IPS-20b (cell line): Measurements from ENCODE around the gene ZNF786.
A peak's percentile ranks its signal among the peaks of the same experiment; 100 is the strongest.

ENCODE experiments used
- H3K27ac ChIP-seq: one replicate; pipeline ENCODE4 v1.5.1; 2013; ENCODE audit warnings: low read length
- H3K27me3 ChIP-seq: 2 replicates; pipeline ENCODE4 v1.6.1; 2013; ENCODE audit warnings: mild to moderate bottlenecking, low read length, inconsistent platforms; ENCODE audit not compliant: insufficient read depth
- H3K36me3 ChIP-seq: 2 replicates; pipeline ENCODE4 v1.6.1; 2013; ENCODE audit warnings: low read depth, mild to moderate bottlenecking, inconsistent platforms, low read length, moderate library complexity; ENCODE audit not compliant: insufficient read depth
- H3K4me1 ChIP-seq: 2 replicates; pipeline ENCODE4 v1.6.1; 2013; ENCODE audit warnings: mild to moderate bottlenecking, control low read depth, inconsistent platforms, low read length, moderate library complexity; ENCODE audit not compliant: insufficient read depth
- H3K4me3 ChIP-seq: 2 replicates; pipeline ENCODE4 v1.5.1; 2013; ENCODE audit warnings: mild to moderate bottlenecking, low read length, inconsistent platforms
- H3K9ac ChIP-seq: 2 replicates; pipeline ENCODE4 v1.6.1; 2013; ENCODE audit warnings: low read depth, mild to moderate bottlenecking, inconsistent platforms, low read length, moderate library complexity
- H3K9me3 ChIP-seq: 2 replicates; pipeline ENCODE4 v1.6.1; 2013; ENCODE audit warnings: mild to moderate bottlenecking, low read depth, low read length, inconsistent platforms; ENCODE audit not compliant: insufficient read depth

ZNF786 gene, protein sequence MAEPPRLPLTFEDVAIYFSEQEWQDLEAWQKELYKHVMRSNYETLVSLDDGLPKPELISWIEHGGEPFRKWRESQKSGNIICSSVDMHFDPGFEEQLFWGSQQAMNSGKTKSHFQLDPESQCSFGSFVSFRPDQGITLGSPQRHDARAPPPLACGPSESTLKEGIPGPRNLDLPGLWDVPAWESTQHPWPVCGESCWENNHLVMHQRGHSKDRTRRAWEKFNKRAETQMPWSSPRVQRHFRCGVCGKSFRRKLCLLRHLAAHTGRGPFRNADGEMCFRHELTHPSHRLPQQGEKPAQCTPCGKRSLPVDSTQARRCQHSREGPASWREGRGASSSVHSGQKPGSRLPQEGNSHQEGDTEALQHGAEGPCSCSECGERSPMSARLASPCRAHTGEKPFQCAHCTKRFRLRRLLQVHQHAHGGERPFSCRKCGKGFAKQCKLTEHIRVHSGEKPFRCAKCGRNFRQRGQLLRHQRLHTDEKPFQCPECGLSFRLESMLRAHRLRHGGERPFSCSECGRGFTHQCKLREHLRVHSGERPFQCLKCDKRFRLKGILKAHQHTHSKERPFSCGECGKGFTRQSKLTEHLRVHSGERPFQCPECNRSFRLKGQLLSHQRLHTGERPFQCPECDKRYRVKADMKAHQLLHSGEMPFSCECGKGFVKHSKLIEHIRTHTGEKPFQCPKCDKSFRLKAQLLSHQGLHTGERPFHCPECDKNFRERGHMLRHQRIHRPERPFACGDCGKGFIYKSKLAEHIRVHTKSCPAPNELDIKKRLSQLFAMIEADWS

DNA sequence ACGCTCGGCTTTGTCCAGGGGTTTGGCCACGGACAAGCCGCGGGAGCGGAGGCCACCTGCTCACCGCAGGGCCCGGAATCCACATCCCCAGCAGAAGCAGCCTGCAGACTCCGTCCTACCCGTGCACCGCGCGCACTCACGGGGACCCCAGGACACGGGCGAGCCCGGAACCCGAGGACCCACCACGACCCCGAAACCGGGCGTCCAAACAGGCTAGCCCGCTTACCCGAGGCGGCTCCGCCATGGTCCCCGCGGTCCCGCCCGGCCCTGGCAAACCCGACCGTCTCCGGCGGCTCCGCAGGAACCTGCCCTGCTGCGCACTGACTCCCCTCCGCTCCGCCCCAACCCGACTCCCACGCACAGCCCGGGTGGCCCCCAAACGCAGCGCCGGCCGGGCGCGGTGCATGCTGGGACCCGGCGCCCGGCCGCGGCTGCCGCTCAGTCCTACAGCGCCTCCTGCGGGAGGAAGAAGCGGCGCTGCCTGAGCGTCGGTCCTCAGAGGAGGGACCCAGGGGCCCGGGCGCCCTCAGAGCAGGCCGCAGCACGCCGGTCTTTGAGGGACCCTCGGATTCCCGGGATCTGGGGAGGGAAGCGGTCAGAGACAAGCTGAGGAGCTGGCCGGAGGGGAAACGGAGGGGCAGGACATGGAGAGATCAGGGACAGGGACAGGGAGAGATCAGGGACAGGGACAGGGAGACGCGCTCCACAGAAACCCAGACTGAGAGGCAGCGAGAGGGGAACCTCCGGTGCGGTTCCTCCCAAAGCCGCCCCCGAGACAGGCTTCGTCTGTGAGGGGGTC is at the start of gene ZNF786:
TSS of gene ZNF786 (minus strand) at position 322 of the 799 bp plus-strand sequence. CDS start at position 244, 78 bp downstream.
- Histone ChIP-seq H3K9me3 (peaks cover under 1% of the 10 kb centered on the region; the same call in 1 of the 2 replicates), H3K27ac (peak within 1 kb of the TSS; percentile 45), H3K27me3 (no peaks in the 10 kb centered on the region), H3K4me3 (peak within 1 kb of the TSS; percentile 80), H3K9ac (peak within 1 kb of the TSS; percentile 87), H3K36me3 (peaks cover 9% of the 10 kb centered on the region; the same call in 1 of the 2 replicates), H3K4me1 (peaks cover 2% of the 10 kb centered on the region; the same call in 1 of the 2 replicates)

DNA sequence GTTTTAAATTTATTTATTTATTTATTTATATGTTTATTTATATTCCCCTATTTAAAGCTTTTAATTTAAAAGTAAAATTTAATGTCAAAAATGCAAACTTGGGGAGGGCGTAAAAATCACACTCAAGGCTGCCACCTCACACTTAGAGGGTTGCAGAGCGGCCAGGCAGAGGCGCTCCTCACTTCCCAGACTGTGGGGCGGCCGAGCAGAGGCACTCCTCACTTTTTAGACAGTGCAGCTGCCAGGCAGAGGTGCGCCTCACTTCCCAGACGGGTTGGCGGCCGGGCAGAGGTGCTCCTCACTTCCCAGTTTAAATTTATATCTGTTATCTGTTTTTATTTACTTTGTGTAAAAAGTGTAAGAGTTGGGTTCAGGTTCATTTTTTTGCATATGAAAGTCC is 45.6 kb upstream of the ZNF786 start:
- no peaks in the 10 kb centered on the region for H3K27me3 ChIP-seq
- no peak overlapping the region for H3K9ac ChIP-seq
- H3K9me3 ChIP-seq: peaks cover 1% of the 10 kb centered on the region
- no peaks in the 10 kb centered on the region for H3K4me1 ChIP-seq
- no peak overlapping the region for H3K27ac ChIP-seq
- H3K4me3 ChIP-seq: no peak overlapping the region
- H3K36me3 ChIP-seq: peaks cover 15% of the 10 kb centered on the region

DNA sequence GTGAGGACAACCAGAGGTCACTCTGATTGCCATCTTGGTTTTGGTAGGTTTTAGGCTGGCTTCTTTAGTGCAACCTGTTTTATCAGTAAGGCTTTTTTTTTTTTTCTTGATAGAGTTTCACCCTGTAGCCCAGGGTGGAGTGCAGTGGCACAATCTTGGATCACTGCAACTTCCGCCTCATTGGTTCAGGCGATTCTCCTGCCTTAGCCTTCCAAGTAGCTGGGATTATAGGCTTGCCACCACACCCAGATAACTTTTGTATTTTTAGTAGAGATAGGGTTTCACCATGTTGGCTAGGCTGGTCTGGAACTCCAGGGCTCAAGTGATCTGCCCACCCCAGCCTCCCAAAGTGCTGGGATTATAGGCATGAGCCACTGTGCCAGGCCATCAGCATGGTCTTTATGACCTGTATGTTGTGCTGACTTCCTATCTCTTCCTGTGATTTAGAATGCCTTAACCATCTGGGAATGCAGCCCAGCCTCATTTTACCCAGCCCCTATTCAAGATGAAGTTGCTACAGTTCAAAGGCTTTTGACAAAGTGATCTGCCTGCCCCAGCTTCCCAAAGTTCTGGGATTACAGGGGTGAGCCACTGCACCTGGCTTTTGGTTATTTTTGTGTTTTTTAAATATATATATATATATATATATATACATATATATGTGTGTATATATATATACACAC is 42.7 kb upstream of the ZNF786 start:
- Histone ChIP-seq H3K27me3 (no peaks in the 10 kb centered on the region), H3K4me3 (no peak overlapping the region), H3K36me3 (peaks cover 31% of the 10 kb centered on the region), H3K27ac (no peak overlapping the region), H3K9ac (no peak overlapping the region), H3K4me1 (peaks cover 1% of the 10 kb centered on the region), H3K9me3 (peaks cover 10% of the 10 kb centered on the region)

DNA sequence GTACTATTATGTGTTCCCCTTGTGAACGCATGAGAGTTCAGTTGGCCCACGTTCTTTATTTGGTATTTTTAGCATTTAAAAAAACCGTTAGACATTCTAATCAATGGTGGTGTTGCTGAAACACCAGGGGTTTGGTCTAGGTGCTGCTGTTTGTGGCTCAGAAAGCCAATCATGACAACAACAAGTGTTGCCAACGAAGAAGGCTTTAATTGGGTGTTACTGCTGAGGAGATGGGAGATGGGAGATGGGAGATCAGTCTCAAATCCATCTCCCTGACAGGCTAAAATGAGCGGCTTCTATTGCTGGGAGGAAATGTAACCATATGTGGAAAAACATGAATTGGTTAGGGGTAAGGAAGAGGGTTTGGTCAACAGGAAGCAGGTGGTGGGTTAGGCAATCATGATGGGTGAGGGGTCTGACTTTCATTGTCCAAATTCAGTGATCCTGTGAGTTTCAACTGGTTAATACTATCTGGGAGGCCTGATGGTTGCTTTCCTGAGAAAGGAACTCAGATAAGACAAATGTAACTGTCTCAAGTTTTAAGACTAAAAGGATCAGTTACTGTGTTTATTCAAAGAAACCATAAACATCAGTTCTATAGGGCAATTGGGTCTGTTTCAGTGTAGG is 40.2 kb upstream of the ZNF786 start:
- Histone ChIP-seq H3K9ac (no peak overlapping the region), H3K9me3 (peaks cover 10% of the 10 kb centered on the region), H3K4me3 (no peak overlapping the region), H3K27ac (no peak overlapping the region), H3K27me3 (no peaks in the 10 kb centered on the region), H3K36me3 (peaks cover 31% of the 10 kb centered on the region), H3K4me1 (peaks cover 7% of the 10 kb centered on the region)

DNA sequence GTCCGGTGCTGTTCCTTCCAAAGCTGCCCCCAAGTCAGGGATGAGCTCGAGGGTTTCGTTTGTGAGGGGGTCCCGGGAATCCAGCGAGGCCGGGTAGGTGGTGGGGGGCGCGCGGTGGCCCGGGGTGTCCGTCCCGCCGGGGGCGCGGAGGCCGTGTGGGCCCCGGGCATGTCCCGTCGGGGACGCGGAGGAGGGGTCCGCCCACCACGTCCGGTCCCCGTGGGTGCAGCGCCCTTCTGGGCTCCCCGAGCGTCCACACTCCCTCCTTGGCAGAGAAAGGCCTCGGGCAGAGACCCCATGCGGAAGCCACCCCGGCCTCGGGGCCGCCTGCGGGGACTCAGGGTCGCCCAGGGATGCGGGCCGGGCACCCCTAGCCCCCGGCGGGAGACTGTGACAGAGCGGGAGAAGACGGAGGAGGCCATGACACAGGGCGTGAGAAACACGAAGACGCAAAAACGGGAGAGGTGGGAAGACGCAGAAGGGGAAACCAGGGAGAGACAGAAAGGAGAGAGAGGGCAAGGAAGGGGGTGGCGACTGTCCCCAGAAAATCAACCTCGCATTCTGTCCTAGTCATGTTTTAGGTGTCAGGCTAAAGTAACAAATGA is 36.2 kb upstream of the ZNF786 start:
- Histone ChIP-seq H3K27me3 (no peaks in the 10 kb centered on the region), H3K4me1 (peaks cover 7% of the 10 kb centered on the region), H3K36me3 (peaks cover 21% of the 10 kb centered on the region), H3K4me3 (peak overlapping the region; percentile 97), H3K9me3 (peaks cover 10% of the 10 kb centered on the region), H3K27ac (peak overlapping the region; percentile 82), H3K9ac (peak overlapping the region; percentile 92)

DNA sequence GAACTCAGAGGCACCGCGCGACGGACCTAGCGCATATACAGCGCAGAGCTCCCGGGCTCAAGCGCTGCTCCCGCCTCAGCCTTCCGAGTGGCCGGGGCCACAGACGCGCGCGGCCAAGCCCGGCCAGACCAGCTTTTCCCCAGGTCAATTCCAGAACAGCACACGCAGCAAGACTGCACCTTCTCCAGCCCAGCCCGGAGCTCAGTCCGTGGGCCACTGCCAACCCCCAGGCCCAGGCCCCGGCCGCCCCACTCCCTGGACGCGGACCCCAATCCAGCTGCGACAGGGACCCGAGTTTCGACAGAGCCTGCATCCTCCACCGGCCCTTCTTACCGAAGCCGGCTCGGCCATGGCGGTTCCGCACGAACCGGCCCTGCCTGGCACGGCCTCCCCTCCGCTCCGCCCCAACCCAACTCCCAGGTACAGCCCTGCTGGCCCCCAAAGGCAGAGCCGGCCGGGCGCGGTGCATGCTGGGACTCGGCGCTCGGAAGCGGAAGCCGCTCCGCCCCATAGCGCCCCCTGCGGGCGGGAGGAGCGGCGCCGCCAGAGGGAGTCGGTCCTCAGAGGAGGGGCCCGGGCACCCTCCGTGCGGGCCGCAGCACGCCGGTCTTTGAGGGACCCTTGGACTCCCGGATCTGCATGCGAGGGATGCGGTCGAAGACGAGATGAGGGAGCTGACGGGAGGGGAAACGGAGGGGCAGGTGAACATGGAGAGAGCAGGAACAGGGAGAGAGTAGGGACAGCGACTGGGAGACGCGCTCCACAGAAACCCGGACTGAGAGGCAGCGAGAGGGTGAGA is 35.5 kb upstream of the ZNF786 start, which contains the start of gene ZNF425:
TSS of gene ZNF425 (minus strand) at position 462 of the 799 bp plus-strand sequence. CDS start at position 351, 111 bp downstream.
- H3K9me3 ChIP-seq: peaks cover 8% of the 10 kb centered on the region

DNA sequence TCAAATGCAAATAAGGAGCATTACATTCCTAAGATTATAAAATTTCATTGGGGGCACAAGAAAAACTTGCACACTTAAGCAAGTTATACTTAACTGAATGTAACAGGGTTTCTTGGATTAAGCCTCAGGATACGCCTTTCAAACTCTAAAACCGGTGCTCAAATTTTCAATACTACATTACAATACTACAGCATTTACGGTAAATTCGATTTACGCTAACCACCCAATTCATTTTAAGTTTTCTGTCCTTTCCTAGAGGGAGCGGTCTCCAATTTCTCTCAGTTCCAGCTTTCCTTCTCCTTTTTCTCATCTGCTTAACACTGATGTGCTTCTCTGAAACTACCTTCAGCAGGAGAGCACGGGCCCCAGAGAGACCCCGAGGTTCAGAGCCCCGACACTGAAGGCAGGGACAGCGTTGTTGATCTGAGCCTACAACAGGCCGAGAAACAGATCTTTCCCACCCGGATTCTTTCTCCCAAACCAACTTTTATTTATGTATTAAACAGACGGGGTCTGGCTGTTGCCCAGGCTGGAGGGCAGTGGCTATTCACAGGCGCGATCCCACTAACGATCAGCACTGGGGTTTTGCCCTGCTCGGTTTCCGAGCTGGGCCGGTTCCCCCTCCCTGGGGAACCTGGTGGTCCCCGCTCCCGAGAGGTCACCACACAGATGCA is 34.8 kb upstream of the ZNF786 start:
- Histone ChIP-seq H3K4me1 (peaks cover 7% of the 10 kb centered on the region), H3K27me3 (no peaks in the 10 kb centered on the region), H3K9ac (peak overlapping the region; percentile 92), H3K36me3 (peaks cover 8% of the 10 kb centered on the region), H3K9me3 (peaks cover under 1% of the 10 kb centered on the region; the same call in 1 of the 2 replicates), H3K4me3 (peak overlapping the region; percentile 97), H3K27ac (peak overlapping the region; percentile 82)

More for the DNA sequence above, 35.5 kb upstream of the ZNF786 start, which contains the start of gene ZNF425:
- peaks cover 16% of the 10 kb centered on the region for H3K36me3 ChIP-seq
- H3K4me1 ChIP-seq: peaks cover 7% of the 10 kb centered on the region
- H3K4me3 ChIP-seq: peak within 1 kb of the TSS; percentile 97
- H3K27me3 ChIP-seq: no peaks in the 10 kb centered on the region
- peak within 1 kb of the TSS; percentile 92 for H3K9ac ChIP-seq
- peak within 1 kb of the TSS; percentile 82 for H3K27ac ChIP-seq

DNA sequence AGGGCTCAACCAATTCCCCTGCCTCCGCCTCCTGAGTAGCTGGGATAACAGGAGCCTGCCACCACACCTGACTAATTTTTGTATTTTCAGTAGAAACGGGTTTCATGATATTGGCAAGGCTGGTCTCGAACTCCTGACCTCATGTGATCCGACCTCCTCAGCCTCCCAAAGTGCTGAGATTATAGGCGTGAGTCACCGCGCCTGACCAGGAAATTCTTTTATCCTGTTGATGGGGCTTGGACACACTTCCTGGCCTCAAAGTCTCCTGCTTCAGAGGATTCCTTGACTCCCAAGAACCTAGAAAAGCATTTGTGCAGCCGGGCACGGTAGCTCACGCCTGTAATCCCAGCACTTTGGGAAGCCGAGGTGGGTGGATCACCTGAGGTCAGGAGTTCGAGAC is 19.5 kb upstream of the ZNF786 start:
- Histone ChIP-seq H3K27me3 (no peaks in the 10 kb centered on the region), H3K9me3 (no peaks in the 10 kb centered on the region), H3K4me1 (no peaks in the 10 kb centered on the region), H3K4me3 (no peak overlapping the region), H3K9ac (no peak overlapping the region), H3K27ac (no peak overlapping the region), H3K36me3 (no peaks in the 10 kb centered on the region)

DNA sequence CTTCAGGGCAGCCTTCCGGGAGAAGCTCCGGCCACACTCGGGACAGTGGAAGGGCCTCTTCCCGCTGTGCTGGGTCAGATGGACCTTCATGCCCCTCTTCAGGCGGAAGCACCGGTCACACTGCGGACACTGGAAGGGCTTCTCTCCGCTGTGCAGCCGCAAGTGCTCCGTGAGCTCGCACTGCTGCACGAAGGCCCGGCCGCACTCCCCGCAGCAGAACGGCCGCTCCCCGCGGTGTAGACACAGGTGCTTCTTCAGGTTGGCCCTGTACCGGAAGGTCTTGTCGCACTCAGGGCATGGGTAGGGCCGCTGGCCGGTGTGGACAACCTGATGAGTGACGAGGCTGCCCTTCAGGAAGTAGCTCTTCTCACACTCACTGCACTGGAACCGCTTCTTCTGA is 14.2 kb upstream of the ZNF786 start:
- H3K9ac ChIP-seq: no peak overlapping the region
- H3K27ac ChIP-seq: no peak overlapping the region
- H3K9me3 ChIP-seq: no peaks in the 10 kb centered on the region
- no peak overlapping the region for H3K4me3 ChIP-seq
- H3K4me1 ChIP-seq: no peaks in the 10 kb centered on the region
- H3K36me3 ChIP-seq: no peaks in the 10 kb centered on the region
- no peaks in the 10 kb centered on the region for H3K27me3 ChIP-seq
